ENCODE measurements around the gene FLOT2. TPM values are rescaled to one million over a fixed set of nuclear protein-coding genes. Genes with fewer than 3 reads are reported as not detected.
"Not testable (repeated sequence)": the region's sequence is repeated elsewhere in the genome, so short reads cannot be mapped to it uniquely, and the experiment has no call there.

FLOT2 gene
- total RNA-seq, 1 donor from 2014 or later: 73.1 TPM

DNA sequence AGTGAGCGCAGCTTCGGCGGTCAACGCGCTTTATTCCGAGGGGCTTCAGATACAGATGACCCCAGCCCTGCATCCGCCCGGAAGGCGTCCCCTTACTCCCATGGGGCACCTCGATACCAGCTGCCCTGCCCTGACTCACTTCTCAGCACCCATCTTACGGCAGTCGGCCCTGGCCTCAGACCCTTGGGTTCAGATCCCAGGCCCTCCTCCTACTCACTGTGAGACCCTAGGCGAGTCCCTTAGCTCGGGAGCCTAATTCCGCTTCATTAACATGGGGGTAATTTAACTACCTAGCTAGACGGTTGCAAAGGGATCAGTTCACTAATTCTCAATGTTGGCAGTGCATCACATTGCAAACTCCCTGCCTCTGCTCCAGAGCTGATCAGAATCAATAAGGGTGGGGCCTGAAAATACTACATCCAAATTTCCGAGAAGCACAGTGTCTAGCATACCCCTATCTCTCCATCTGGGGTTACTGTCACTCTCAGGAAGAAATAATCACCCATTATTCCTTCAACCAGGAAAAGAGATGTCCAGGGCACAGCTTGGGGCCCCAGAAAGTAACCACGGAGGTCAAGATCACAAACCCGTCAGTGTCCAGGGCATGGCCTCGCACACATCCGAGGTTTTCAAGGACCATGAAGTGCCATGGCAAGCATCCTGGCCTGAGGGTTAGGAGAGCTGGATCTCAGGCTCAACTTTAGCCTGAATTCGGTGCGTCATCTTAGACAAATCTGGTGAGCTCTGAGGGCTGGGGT, 415 bp upstream of the FLOT2 start:
- Mint-ChIP-seq H3K27me3 (no peaks in the 10 kb centered on the region), H3K36me3 (peaks cover 4% of the 10 kb centered on the region), H3K4me3 (peak overlapping the region; percentile 94), H3K4me1 (ENCODE audit: unreplicated experiment) (peaks cover 42% of the 10 kb centered on the region), H3K27ac (peak overlapping the region; percentile 81), H3K9me3 (no peaks in the 10 kb centered on the region)
- TF ChIP-seq, protein P1, sequence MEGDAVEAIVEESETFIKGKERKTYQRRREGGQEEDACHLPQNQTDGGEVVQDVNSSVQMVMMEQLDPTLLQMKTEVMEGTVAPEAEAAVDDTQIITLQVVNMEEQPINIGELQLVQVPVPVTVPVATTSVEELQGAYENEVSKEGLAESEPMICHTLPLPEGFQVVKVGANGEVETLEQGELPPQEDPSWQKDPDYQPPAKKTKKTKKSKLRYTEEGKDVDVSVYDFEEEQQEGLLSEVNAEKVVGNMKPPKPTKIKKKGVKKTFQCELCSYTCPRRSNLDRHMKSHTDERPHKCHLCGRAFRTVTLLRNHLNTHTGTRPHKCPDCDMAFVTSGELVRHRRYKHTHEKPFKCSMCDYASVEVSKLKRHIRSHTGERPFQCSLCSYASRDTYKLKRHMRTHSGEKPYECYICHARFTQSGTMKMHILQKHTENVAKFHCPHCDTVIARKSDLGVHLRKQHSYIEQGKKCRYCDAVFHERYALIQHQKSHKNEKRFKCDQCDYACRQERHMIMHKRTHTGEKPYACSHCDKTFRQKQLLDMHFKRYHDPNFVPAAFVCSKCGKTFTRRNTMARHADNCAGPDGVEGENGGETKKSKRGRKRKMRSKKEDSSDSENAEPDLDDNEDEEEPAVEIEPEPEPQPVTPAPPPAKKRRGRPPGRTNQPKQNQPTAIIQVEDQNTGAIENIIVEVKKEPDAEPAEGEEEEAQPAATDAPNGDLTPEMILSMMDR (conservative IDR thresholded peaks at IDR 0.05): no peak
- no peak for DNase-seq (ENCODE audit: extremely low spot score, unreplicated experiment)

DNA sequence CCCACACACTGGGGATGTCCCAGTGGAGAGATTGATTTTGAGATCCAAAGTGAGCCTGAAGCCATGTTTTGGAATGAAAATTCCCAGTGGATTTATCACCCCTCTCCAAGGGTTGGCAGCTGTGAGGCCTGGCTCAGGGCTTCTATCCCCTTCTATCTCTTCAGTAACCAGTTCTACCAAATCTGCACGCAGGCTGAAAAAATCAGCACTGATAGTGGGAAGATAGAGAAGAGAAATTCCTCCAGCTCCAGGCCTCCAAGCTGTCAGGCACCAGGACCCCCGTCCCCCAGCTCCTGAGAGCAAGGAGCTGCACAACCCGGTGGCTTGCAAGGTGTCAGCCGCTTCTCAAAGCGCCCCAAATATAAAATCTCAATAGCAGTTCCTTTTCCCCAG, 1.0 kb downstream of the FLOT2 start:
- peak overlapping the region; percentile 94 for H3K4me3 Mint-ChIP-seq
- no peaks in the 10 kb centered on the region for H3K27me3 Mint-ChIP-seq
- no peaks in the 10 kb centered on the region for H3K9me3 Mint-ChIP-seq
- DNase-seq (ENCODE audit: extremely low spot score, unreplicated experiment): no peak
- H3K36me3 Mint-ChIP-seq: peaks cover 4% of the 10 kb centered on the region
- H3K27ac Mint-ChIP-seq: peak overlapping the region; percentile 84
- peaks cover 37% of the 10 kb centered on the region for H3K4me1 Mint-ChIP-seq (ENCODE audit: unreplicated experiment)
- TF ChIP-seq, protein P1 (conservative IDR thresholded peaks at IDR 0.05): no peak

DNA sequence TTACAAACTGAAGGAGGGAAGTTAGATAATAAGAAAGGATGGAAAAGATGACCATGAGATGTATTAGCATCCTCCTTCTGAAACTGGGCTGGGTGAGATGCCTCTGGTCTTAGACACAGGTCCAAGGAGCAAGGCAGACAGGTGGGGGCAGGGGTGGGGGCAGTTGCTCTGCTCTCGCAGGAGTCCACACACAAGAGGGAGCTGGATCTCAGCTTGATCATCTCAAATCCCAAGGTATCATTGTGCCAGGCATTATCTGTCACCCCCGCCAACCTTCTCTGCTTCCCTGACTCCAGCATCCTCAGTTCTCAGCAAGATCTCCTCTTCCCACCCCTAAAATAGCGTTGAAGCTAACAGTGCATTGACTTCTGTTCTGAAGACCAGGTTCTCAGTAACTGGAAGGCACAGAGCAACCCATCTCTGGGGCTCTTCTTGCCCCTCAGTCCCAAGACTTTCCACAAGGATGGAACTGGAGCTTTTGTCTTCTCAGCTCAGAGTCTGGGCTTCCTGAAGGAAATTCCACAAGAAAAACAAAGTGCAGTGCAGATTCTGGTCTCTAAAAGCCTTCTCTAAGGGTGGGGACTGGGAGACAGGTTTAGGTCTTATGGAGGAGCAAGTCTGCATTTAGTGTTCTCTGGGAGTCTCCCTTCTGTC, 1.6 kb downstream of the FLOT2 start:
- H3K9me3 Mint-ChIP-seq: no peaks in the 10 kb centered on the region
- DNase-seq (ENCODE audit: extremely low spot score, unreplicated experiment): no peak
- H3K36me3 Mint-ChIP-seq: peaks cover 4% of the 10 kb centered on the region
- peaks cover 42% of the 10 kb centered on the region for H3K4me1 Mint-ChIP-seq (ENCODE audit: unreplicated experiment)
- peak overlapping the region; percentile 84 for H3K27ac Mint-ChIP-seq
- H3K4me3 Mint-ChIP-seq: peak overlapping the region; percentile 94
- H3K27me3 Mint-ChIP-seq: no peaks in the 10 kb centered on the region
- TF ChIP-seq, protein P1 (conservative IDR thresholded peaks at IDR 0.05): no peak

DNA sequence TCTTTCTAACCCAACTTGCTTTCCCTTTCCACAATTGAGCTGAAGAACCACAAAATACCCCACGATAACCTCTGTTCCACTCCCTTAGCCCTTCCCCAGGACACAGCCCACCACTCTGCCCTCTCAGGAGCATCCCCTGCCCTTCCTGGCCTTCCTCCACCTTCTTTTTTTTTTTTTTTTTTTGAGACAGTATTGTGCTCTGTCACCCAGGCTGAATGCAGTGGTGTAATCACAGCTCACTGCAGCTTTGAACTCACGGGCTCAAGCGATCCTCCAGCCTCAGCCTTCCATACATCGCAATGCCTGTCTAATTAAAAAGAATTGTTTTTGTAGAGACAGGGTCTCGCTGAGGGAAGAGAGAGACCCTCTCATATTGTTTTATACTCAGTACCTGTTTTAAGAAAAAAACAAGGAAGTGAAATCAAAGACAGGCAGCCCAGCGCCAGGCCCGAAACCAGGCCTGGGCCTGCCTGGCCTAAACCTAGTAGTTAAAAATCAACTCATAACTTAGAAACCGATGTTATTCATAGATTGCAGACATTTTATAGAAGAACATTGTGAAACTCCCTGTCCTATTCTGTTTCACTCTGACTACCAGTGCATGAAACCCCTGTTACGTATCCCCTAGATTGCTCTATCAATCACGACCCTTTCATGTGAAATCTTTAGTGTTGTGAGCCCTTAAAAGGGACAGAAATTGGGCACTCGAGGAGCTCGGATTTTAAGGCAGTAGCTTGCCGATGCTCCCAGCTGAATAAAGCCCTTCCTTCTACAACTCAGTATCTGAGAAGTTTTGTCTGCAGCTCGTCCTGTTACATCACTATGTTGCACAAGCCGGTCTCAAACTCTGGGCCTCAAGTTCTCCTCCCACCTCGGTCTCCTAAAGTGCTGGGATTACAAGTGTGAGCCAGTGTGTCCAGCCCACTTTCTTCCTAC, 4.0 kb downstream of the FLOT2 start:
- H3K36me3 Mint-ChIP-seq; H3K27me3 Mint-ChIP-seq; DNase-seq (ENCODE audit: extremely low spot score, unreplicated experiment); H3K4me3 Mint-ChIP-seq; H3K9me3 Mint-ChIP-seq: not testable (repeated sequence)
- Mint-ChIP-seq H3K27ac (peak overlapping the region; percentile 55), H3K4me1 (ENCODE audit: unreplicated experiment) (peaks cover 43% of the 10 kb centered on the region)

DNA sequence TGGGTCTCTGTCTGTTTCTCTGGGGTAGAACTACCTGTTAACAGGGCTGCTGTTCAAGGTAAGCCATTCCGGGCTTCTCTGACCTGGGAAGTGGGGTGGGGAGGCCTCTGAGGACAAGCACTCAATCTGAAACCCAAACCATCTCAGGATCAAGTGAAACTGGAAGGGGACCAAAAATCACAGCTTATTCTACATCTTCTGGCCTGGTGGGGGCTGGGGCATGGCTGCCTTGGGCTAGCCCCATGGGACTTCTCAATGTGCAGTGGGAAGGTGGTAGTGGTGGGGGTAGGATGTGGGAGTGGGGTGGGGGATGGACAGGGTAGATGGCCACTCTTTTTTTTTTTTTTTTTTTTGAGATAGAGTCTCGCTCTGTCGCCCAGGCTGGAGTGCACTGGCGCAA, 5.5 kb downstream of the FLOT2 start:
- no peak overlapping the region for H3K27ac Mint-ChIP-seq
- H3K9me3 Mint-ChIP-seq: no peaks in the 10 kb centered on the region
- H3K4me3 Mint-ChIP-seq: no peak overlapping the region
- peaks cover 36% of the 10 kb centered on the region for H3K4me1 Mint-ChIP-seq (ENCODE audit: unreplicated experiment)
- no peaks in the 10 kb centered on the region for H3K27me3 Mint-ChIP-seq
- TF ChIP-seq, protein P1 (conservative IDR thresholded peaks at IDR 0.05): no peak
- peaks cover 3% of the 10 kb centered on the region for H3K36me3 Mint-ChIP-seq
- no peak for DNase-seq (ENCODE audit: extremely low spot score, unreplicated experiment)
